Right renal pelvis (tissue), 4 donors: Measurements from ENCODE around the gene MOV10L1. TPM values are rescaled to one million over a fixed set of nuclear protein-coding genes. Genes with fewer than 3 reads are reported as not detected.
"Not testable (repeated sequence)": the region's sequence is repeated elsewhere in the genome, so short reads cannot be mapped to it uniquely, and the experiment has no call there.

Experiments used
- DNase-seq, 4 donors: peaks; one replicate each; pipeline ENCODE4 v3.0.0-alpha.2; 2013; ENCODE audit warnings: low read depth in 4 of 4, low spot score in 3 of 4, missing footprints in 1 of 4
- polyA plus RNA-seq, 4 donors: library from polyadenylated mRNA; unstranded; fragments of 120-200 nt; gene quantifications; one replicate each; pipeline ENCODE4 v1.2.1, GENCODE V29; 2013; ENCODE audit not compliant: insufficient read length in 4 of 4

MOV10L1 gene
- polyA plus RNA-seq, 4 donors, result 0.33 to 1.2 (median 0.71) TPM

DNA sequence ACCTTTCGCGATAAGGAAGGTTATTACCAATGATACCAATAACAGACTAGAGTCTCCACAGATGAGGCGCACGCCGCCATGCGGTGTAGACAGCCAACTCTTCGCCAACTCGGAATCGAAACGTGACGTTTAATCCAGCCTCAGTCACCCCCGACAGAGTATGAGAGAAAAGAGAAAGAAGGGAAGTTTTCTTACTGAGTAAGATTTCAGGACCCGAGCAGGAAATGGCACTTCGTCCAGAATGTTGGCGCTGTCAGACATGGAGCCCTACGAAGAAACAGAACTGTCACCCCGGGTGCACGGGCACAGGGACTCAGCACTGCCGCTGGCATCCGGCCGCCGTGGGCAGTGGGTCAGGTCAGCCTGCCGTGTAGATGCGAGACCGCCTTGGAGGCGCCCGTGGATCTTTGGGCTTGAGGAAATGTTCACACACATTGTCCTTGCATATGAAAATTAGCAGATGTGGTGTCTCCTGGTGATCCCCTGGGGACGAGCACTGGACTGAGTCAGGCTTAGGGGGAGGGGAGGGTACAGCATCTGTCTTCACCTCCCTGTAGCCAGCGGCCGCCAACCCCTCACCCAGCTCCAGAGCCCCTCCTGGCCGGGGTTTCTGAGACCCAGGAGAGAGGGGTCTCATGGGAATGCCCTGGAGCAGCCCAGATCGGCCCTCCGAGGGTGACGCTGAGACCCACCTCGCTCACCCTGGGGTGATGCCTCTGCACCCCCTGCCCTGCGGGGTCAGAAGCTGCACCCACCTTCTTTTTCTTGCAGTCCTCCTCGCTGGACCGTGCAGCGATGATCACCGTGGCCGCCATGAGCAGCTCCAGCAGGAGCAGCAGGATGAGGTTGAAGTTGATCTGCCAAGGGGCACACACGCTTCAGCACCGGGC is 12.9 kb upstream of the MOV10L1 start:
- no peak for DNase-seq

DNA sequence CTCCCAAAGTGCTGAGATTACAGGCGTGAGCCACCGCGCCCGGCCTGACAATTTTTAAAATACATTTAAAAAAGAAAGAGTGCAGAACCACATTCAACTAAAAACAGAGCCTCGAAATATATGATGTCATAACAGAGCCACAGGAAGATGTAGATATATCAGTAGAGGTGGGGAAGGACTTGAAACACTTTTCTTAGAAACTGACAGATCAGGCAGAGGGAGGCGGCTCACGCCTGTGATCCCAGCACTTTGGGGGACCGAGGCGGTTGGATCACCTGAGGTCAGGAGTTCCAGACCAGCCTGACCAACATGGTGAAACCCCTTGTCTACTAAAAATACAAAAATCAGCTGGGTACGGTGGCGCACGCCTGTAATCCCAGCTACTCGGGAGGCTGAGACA is 11.6 kb upstream of the MOV10L1 start:
- no peak for DNase-seq

DNA sequence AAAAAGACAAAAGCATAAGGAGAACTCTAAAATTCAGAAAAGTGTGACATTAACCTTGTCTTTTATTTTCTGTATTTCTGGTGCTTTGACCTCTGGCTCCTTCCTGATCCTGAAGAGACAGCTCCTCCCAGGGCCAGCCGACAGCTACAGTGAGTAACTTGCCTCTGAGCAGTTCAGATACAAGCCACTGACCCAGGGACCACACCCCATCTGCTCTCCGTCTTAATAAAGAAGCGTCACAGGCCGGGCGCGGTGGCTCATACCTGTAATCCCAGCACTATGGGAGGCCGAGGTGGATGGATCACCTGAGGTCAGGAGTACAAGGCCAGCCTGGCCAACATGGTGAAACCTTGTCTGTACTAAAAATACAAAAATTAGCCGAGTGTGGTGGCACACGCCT is 11.0 kb upstream of the MOV10L1 start:
- DNase-seq, result no peak

DNA sequence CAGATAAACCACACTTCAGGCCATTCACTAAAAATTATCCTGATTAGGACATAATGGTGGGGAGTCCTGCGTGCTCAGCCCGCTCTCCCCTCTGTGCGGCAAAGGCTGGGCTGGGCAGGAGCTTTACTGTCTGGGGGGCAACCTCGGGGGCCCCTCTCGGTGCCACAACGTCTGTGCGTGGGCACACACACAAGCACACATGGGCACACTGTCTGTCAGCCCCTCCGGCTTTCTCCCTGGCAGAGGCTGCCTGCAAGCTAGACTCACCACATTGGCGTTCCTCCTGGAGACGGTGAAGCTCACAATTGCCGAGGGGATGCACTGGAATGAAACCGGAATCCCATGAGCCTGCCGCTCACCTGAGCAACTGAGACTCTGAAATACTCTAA is 9.7 kb upstream of the MOV10L1 start:
- no peak for DNase-seq

DNA sequence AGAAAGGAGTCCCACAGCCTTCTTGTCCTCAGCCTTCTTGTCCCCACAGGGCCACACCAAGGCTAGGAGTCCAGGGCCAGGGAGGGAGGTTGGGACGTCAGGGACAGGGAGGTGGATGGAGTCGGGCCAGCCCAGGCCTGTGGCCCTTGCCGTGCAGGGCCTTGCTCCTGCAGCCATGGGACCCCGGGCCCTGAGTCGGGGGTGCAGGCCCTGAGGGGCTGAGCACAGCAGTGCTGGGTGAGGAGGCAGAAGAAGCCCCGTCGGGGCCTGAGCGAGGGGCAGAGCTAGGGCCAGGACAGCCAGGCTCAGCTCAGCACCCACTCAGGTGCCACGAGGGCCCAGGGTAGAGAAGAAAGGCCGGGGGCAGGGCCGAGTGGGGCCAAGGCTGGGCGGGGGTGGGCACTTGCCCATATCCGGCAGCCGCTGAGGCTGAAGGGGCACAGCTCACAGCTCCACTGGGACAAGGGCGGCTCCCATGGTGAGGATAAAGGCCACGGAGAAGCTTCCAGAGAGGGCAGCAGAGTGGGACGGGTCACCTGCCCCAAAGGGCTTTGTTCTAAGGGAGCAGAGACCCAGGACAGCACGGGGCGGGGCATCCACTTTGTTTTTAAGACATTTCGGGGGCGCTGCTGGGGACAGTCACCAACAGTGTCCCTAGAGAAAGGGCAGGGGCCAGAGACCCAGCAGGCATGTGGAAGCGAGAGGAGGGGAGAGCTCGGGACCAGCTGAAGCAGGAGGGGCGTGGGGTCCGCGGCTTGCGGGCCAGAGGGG is 8.2 kb upstream of the MOV10L1 start:
- no peak for DNase-seq

DNA sequence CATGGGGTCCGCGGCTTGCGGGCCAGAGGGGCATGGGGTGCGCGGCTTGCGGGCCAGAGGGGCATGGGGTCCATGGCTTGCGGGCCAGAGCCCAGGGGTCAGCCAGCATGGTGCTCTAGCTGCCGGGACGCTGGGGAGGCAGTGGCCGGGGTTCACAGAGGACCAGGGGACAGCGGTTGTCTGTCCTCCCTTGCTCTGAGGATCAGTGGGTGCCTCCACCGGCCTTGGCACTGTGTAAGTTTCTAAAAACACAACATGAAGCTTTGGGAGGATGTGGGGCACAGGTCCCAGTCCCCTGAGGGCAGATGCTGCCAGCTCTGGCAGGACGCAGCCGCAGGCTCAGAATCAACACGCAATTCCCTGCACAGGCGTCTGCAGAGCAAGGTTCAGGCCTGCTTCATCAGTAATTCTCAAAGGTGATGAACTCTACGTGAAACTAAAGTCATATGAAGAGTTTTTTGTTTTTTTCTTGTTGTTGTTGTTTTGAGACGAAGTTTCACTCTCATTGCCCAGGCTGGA is 7.5 kb upstream of the MOV10L1 start:
- no peak for DNase-seq

DNA sequence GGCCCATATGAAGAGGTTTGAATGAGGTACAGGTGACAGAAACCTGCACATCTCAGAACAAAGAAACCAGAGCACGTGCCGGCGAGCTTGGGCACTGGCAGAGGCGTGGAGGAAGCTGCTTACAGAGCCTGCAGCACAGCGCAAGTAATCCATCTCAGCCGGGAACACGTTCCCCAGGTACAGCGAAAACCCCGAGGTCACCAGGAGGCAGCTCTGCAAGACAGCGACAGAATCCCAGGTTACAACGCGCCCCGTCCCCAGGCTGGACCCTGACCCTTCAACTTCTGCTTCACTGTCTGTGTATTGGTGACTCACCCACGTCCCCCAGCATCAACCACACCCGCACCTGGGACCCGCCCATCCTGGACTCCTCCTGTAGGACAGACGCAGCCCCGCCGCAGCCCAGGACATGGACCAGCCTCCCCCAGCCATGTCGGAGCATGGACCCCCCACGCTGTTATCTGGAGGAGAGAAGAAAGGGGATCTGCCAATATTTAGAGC is 6.8 kb upstream of the MOV10L1 start:
- no peak for DNase-seq

DNA sequence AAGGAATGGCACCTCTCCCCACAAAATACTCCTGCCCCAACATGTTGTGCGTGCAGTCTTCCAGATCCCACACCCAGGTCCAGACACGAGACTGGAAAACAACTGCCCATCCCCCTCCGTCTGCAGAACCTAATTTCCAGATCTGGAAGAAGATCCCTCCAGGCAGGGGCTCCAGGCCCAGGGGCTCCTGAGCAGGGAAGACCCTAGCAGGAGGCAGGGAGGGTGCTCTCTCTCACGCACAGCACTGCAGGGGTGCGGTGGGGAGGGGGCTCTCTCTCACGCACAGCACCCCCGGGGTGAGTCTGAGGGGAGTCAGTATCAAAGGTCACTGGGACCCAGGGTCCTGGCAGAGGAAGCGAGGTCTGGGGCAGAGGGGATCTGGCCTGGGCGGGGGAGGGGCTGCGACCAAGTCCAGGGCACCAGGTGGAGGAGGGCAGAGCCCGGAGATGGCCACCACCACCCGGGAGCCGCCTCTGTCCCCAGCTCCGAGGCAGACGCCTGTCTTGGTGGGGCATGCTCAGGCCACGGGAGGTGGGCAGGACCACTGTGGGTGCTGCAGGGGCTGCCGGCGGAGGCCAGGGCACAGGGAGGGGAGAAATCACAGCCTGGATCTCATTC is 6.2 kb upstream of the MOV10L1 start:
- DNase-seq, result no peak

DNA sequence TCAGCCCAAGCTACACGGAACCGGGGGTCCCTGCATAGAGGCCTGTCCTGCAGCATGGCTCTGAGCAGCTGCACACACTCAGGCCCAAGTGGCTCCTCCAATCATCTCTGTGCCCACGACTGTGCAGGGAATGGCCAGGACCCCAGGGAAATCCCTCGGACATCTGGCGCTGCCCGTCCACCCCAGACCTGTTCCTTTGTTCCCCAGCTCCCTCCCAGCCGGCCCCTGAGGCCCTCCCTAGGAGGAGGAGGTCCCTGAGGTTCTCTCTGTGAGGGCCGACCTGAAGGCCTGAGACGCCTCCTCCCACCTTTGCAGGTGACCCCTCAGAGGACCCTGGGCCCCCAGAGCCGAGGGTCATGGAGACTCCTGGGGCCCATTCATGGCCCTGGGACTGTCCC is 5.7 kb upstream of the MOV10L1 start:
- no peak for DNase-seq

DNA sequence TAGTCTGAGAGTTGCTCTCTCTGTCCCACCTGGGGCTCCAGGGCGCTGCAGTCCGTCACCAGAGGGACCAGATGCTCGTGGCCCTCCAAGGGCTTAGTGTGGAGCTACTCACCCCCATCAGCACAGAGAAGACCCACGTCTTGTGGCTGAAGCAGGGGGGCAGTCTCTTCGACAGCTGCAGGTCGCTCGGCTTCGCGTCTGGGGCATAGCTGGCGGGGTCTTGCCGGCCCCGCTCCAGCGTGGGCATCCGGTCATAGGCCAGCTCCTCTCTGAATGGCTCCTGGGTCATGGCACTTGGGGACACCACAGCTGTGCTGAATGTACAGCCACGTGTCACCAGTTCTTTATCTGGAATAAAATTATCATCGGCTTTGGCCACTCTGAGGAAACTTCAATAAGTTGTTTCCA is 5.2 kb upstream of the MOV10L1 start:
- DNase-seq, result no peak

DNA sequence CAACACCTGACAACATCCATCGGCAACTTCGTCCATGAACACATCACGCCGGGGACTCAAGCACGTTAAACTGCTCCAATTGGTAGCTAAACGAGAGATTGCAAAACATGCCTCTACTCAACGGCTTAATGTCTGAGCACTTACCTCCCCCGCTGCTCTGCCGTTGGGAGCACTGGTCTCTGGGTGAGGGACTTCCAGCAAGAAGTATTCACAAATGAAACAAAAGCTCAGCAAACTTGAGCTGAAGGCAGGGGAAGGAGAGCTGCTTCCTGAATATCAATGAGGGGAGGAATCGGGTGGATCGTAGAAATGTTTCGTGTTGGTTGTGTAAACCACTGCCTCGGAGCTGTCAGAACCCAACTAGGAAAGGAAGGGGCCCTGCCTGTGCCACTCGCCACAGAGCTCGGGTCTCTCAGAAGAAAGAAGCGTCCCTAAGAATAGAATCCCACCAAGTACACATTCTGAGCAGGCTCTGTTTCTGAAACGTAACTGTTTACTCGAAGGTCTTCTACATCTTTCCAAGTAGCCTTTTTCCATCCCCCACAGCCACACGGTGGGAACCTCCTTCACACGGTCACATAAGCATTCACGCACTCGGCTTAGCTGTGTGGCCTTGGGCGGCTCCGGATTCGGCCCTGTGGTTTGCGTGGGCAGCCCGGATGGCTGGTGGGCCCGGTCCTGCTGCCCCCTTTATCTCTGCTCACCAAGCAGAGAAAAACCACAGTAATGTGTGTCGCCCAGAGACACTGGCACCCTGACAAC is 4.4 kb upstream of the MOV10L1 start, which contains the start of gene MLC1:
Gene MLC1 (minus strand): TSS at position 216 of the 762 bp plus-strand sequence. CDS start 524 bp downstream, outside the sequence.
- no peak for DNase-seq

DNA sequence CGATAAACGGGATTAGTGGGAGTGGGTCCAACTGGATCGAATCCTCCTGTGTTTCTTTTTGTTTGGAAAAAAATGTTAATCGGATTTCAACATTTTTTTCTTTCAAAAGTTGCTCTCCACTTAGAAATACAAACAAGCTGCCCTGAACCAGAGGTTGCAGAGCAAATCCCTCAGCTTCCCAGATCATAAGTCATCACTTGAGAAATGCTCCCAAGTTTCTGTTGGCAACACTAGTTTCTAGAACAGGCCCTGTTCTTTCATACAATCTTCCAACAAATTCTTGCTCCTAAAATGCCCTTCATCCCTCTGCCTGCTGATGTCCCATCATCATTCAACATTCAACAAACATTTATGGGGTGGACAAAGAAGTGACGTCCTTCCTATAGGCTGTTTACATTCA is 3.3 kb upstream of the MOV10L1 start:
- no peak for DNase-seq

DNA sequence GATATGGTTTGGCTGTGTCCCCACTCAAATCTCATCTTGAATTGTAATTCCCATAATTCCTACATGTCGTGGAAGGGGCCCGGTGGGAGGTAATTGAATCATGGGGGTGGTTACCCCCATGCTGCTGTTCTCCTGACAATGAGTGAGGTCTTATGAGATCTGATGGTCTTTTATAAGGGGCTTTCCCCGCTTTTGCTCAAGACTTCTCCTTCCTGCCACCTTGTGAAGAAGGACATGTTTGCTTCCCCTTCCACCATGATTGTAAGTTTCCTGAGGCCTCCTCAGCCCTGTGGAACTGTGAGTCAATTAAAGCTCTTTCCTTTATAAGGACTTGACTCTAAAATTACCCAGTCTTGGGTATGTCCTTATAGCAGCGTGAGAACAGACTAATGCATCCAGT is 2.8 kb upstream of the MOV10L1 start:
- not testable (repeated sequence) for DNase-seq

DNA sequence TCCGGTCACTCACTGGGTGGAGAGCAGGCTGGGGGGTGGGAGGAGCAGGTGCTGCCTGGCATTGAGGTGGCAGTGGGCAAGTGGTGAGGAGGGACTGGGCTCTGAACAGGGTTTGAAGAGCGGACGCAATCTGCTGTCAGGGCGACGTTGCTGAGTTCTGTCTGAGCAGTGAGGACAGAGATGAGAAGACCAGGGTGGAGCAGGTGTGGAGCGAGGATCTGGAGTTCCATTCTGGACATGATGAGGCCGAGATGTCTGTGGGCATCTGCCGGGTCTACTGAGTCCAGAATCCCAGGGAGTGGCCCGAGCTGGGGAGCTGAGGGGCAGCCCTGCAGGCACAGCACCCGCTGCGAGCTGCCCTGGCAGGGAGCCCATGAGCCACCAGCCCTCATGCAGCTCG is 2.2 kb upstream of the MOV10L1 start:
- DNase-seq, result no peak

DNA sequence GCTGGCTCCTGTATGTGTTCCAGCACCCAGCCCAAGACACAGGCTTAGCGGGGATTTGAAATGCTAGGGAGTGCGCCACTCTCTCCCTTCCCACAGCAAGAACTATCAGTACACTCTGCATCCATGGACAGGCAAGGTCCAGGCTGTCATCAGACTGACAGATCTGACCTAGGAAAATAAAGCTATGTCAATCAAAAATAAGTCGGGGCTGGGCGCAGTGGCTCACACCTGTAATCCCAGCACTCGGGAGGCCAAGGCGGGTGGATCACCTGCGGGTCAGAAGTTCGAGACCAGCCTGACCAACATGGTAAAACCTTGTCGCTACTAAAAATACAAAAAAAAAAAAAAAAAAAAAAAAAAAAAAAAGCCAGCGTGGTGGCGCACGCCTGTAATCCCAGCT is 1.7 kb upstream of the MOV10L1 start:
- no peak for DNase-seq

DNA sequence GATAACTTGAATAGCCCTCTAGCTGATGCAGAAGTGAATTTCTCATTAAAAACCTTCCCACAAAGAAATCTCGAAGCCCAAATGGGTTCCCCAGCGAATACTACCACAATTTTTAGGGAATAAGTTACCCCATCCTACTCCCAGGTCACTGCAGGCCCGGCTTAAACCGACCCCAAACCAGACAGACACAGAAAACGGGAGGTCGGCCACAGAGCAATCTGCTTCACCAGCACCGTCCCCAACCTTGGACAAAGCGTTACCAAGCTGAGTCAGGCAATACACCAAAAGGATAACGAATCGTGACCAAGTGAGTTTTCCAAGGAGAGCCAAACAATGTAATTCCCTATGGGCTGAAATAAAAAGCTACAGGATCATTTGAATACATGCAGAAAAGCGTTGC is 575 bp upstream of the MOV10L1 start:
- DNase-seq, result no peak

DNA sequence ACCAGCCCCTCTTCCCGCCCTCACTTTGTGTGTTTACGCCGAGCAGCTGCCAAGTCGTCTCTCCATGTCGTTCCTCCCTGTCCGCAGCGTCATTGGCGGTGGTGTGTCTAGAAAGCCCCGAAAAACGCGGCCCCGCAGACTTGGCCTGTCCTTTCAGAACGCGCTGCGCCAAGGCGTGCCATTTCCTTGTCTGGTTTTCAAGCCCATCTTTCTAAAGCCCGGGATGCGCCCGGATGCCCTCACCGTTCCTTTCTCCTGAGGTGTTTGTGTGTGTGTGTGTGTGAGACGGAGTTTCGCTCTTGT is 557 bp downstream of the MOV10L1 start:
- no peak for DNase-seq

DNA sequence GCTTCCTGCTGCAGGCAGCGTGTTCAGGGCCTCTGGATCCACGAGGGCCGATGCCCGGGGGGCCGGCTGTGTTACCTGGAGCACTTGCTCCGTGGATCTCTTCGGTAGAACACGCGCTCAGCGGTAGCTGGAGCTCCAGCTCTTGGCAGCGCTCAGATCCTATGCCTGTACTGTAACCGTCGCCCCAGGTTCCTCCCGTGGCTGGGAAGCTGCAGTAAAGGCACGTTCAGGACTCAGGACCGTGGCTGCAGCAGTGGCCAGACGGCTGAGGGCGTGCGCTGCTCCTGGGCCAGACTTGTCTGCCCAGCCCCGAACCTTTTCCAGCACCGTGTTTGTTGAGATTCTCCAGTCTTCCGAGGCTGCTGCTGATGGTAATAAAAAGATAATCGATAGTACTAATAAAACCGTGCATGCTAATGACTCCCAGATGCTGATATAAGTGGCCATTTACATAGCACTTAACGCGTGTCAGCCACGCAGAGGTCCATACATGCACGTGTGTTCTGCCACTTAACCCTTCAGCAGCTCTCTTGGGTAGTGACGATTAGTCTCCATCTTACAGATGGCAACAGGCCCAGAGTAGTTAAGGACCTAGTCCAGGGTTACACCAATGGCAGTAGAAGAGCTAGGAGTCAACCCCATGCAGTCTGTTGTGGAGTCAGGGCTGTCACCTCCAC is 1.4 kb downstream of the MOV10L1 start:
- DNase-seq, result no peak

DNA sequence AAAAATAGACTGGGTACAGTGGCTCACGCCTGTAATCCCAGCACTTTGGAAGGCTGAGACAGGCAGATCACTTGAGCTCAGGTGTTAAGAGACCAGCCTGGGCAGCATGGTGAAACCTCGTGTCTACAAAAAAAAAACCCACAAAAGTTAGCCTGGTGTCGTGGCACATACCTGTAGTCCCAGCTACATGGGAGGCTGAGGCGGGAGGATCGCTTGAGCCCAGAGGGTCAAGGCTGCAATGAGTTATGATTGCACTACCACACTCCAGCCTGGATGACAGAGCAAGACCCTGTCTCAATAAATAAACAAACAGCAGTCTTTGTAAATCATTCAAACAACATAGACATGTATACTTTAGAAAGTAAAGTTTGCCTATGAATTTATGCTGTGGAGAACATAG is 2.5 kb downstream of the MOV10L1 start:
- DNase-seq, result no peak

DNA sequence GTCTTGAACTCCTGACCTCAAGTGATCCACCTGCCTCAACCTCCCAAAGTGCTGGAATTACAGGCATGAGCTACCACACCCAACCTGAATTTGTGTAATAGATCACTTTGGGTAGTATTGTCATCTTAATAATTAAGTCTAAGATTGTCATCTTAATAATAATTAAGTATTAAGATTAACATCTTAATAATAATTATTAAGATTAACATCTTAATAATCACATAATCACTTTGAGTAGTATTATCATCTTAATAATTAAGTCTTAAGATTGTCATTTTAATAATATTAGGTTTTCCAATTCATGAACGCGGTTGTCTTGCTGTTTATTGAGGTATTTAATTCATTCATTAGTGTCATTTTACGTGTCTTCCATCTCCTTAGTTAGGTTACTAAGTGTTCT is 8.2 kb downstream of the MOV10L1 start:
- DNase-seq, result no peak
